ENCODE results near the gene LPA. TPM values are rescaled to one million over a fixed set of nuclear protein-coding genes. Genes with fewer than 3 reads are reported as not detected.
A peak's percentile ranks its signal among the peaks of the same experiment; 100 is the strongest.

LPA gene
- total and polyA plus RNA-seq, 2 of the 13 experiments (the other 11 are each of a cell fraction or from before 2014, with no cell fraction given) = not detected

- peak; percentile 20; the same call in 1 of the 2 replicates for TF ChIP-seq HNF1B (CRISPR knock-in tag; IDR thresholded peaks at IDR 0.05)
- TF ChIP-seq SALL1 (CRISPR knock-in tag; IDR thresholded peaks at IDR 0.05) = peak; percentile 80
- TF ChIP-seq KIAA2018 (CRISPR knock-in tag; IDR thresholded peaks at IDR 0.05; ENCODE audit: borderline replicate concordance) = no peak
These were observed 28.4 kb upstream of the LPA start (continued) for GRCh38 chr6:160692369-160692959.
